ENCODE measurements around the gene SLC5A12.

GRCh38 chr11:26765323-26765722 lies 43.5 kb upstream of the SLC5A12 start:
- TF ChIP-seq, protein P1, sequence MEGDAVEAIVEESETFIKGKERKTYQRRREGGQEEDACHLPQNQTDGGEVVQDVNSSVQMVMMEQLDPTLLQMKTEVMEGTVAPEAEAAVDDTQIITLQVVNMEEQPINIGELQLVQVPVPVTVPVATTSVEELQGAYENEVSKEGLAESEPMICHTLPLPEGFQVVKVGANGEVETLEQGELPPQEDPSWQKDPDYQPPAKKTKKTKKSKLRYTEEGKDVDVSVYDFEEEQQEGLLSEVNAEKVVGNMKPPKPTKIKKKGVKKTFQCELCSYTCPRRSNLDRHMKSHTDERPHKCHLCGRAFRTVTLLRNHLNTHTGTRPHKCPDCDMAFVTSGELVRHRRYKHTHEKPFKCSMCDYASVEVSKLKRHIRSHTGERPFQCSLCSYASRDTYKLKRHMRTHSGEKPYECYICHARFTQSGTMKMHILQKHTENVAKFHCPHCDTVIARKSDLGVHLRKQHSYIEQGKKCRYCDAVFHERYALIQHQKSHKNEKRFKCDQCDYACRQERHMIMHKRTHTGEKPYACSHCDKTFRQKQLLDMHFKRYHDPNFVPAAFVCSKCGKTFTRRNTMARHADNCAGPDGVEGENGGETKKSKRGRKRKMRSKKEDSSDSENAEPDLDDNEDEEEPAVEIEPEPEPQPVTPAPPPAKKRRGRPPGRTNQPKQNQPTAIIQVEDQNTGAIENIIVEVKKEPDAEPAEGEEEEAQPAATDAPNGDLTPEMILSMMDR (IDR thresholded peaks at IDR 0.05) = no peak
- TF ChIP-seq POLR2A (IDR thresholded peaks at IDR 0.05) = no peak
- no peak for TF ChIP-seq POLR2AphosphoS5 (IDR thresholded peaks at IDR 0.05)

Data from prostate gland (tissue), 2 donors.